ENCODE results near the gene NAAA. TPM values are rescaled to one million over a fixed set of nuclear protein-coding genes. Genes with fewer than 3 reads are reported as not detected.
"Not testable (repeated sequence)": the region's sequence is repeated elsewhere in the genome, so short reads cannot be mapped to it uniquely, and the experiment has no call there.

NAAA gene
- polyA plus RNA-seq, 1 of the 3 experiments (the other 2 are of a cell fraction), result 3.5 TPM

DNA sequence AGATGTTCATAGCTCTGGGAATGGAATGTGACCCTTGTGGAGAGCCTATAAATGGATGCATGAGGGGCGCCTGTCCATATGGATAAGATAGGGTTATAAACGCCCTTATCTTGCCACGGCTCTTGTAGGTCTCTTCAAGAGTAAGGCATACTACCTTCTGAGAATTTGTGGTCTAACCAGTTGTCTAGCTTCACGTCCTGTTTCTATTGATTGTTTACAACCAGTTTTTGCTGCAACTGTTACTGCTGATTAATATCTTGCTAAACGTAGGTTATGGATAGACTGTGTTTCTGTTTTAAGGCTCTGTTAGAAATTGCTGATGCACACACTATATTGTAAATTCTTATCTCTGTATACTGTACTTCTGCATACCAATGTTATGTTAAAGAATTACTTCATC is 14.0 kb upstream of the NAAA start:
- H3K27me3 ChIP-seq (ENCODE audit: insufficient read depth); H4K20me1 ChIP-seq (ENCODE audit: insufficient read depth); DNase-seq; POLR2A ChIA-PET; H3K4me2 ChIP-seq; H3K4me1 ChIP-seq (ENCODE audit: control insufficient read depth in 1 of 2, insufficient read depth in 2 of 2, low read depth in 1 of 2, low read length in 1 of 2); CTCF ChIA-PET; H3K9ac ChIP-seq; H3K4me3 ChIP-seq (ENCODE audit: low read depth in 2 of 2, low read length in 1 of 2); H3F3A ChIP-seq (replicated peaks; ENCODE audit: insufficient read depth); H3K9me3 ChIP-seq; H2AFZ ChIP-seq (ENCODE audit: low read depth); H3K79me2 ChIP-seq (ENCODE audit: insufficient read depth); H3K9me2 ChIP-seq; H3K27ac ChIP-seq (ENCODE audit: low read depth in 2 of 2, low read length in 1 of 2): not testable (repeated sequence)
- peaks cover 79 to 87% of the 10 kb centered on the region in 2 experiments for H3K36me3 ChIP-seq (replicated peaks in 1 of 2; ENCODE audit: control insufficient read depth in 1 of 2, insufficient read depth in 2 of 2, low read length in 1 of 2)
- 94% methylated on average over 5 of the region's 5 CpGs for WGBS (ENCODE audit: low lambda C conversion rate)

DNA sequence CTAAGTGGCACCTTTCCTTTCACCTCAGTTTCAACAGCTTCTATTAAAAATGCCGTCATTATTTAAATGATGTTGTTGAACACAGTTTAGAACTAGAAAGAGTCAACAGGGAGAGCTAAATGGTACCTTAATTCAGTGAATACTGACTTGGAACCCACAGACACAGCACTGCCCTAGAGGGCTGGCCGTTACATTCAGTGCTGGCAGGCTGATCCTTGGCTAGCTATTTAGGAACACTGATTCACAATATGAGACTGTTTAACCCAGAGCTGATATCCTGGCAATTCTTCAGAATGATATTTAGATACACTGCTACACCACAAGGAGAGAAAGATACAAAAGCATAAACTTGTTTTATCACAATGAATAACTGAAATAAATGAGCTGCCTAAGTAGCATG is 12.7 kb upstream of the NAAA start:
- H2AFZ ChIP-seq (ENCODE audit: low read depth), result no peak overlapping the region
- H3K9me3 ChIP-seq, result no peaks in the 10 kb centered on the region
- no peak for DNase-seq
- ChIA-PET CTCF (no interaction called here), POLR2A (no interaction called here)
- TF ChIP-seq EP300 (IDR thresholded peaks at IDR 0.05; ENCODE audit: borderline replicate concordance in 1 of 2, low read depth in 1 of 2, low read length in 1 of 2) (no peak), RCOR1 (IDR thresholded peaks at IDR 0.05; ENCODE audit: low read length) (no peak), FOSL2 (IDR thresholded peaks at IDR 0.05; ENCODE audit: borderline replicate concordance, low read depth) (no peak)
- TF ChIP-seq, protein P1, sequence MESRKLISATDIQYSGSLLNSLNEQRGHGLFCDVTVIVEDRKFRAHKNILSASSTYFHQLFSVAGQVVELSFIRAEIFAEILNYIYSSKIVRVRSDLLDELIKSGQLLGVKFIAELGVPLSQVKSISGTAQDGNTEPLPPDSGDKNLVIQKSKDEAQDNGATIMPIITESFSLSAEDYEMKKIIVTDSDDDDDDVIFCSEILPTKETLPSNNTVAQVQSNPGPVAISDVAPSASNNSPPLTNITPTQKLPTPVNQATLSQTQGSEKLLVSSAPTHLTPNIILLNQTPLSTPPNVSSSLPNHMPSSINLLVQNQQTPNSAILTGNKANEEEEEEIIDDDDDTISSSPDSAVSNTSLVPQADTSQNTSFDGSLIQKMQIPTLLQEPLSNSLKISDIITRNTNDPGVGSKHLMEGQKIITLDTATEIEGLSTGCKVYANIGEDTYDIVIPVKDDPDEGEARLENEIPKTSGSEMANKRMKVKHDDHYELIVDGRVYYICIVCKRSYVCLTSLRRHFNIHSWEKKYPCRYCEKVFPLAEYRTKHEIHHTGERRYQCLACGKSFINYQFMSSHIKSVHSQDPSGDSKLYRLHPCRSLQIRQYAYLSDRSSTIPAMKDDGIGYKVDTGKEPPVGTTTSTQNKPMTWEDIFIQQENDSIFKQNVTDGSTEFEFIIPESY (IDR thresholded peaks at IDR 0.05; ENCODE audit: borderline replicate concordance, low read depth), result no peak
- TF ChIP-seq, protein P2, sequence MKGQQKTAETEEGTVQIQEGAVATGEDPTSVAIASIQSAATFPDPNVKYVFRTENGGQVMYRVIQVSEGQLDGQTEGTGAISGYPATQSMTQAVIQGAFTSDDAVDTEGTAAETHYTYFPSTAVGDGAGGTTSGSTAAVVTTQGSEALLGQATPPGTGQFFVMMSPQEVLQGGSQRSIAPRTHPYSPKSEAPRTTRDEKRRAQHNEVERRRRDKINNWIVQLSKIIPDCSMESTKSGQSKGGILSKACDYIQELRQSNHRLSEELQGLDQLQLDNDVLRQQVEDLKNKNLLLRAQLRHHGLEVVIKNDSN (IDR thresholded peaks at IDR 0.05; ENCODE audit: borderline replicate concordance, low read depth), result no peak
- H3F3A ChIP-seq (replicated peaks; ENCODE audit: insufficient read depth), result no peaks in the 10 kb centered on the region
- no peaks in the 10 kb centered on the region for H3K9me2 ChIP-seq
- no peaks in the 10 kb centered on the region for H3K4me1 ChIP-seq (ENCODE audit: control insufficient read depth in 1 of 2, insufficient read depth in 2 of 2, low read depth in 1 of 2, low read length in 1 of 2)
- H3K9ac ChIP-seq, result no peak overlapping the region
- no peaks in the 10 kb centered on the region for H3K27me3 ChIP-seq (ENCODE audit: insufficient read depth)
- H3K4me3 ChIP-seq (ENCODE audit: low read depth in 2 of 2, low read length in 1 of 2), result no peak overlapping the region
- H4K20me1 ChIP-seq (ENCODE audit: insufficient read depth), result no peaks in the 10 kb centered on the region
- no peaks in the 10 kb centered on the region for H3K79me2 ChIP-seq (ENCODE audit: insufficient read depth)
- 68% methylated on average over 2 of the region's 2 CpGs for WGBS (ENCODE audit: low lambda C conversion rate)
- no peak overlapping the region for H3K27ac ChIP-seq (ENCODE audit: low read depth in 2 of 2, low read length in 1 of 2)
- H3K36me3 ChIP-seq (replicated peaks in 1 of 2; ENCODE audit: control insufficient read depth in 1 of 2, insufficient read depth in 2 of 2, low read length in 1 of 2), result peaks cover 82 to 91% of the 10 kb centered on the region in 2 experiments
- no peak overlapping the region for H3K4me2 ChIP-seq

DNA sequence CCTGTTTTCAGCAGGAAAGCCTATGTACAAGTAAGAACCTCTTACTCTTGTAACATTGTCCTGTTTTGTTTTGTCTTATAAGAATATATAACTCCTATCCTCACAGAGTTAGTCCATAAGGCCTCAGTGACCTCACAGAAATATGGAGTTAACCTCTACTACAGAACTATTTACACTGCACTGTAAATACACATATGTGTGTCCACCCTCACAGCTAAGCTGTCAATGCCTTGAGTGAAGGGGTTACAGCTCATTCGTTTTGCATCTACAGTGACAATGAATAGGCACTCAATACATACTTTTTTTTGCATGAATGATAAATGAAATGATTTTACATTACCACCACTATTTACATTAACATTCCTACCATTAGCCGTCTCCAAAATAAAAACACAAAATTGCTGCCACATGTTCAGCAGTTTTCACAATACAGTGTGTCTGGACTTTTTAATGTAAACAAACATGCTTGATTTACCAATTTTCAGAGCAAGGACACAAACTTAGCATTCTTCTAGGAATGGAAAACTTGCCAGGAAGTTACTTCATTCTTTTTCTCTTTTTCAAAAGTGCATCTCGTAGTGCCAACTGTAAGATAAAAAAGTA is 9.5 kb upstream of the NAAA start:
- WGBS (ENCODE audit: low lambda C conversion rate), result 87% methylated on average over 3 of the region's 3 CpGs
- H3K9me3 ChIP-seq, result no peaks in the 10 kb centered on the region
- H3K9me2 ChIP-seq, result no peaks in the 10 kb centered on the region
- H3F3A ChIP-seq (replicated peaks; ENCODE audit: insufficient read depth), result no peaks in the 10 kb centered on the region
- H3K79me2 ChIP-seq (ENCODE audit: insufficient read depth), result no peaks in the 10 kb centered on the region
- DNase-seq, result no peak
- H3K27ac ChIP-seq (ENCODE audit: low read depth in 2 of 2, low read length in 1 of 2), result no peak overlapping the region
- H4K20me1 ChIP-seq (ENCODE audit: insufficient read depth), result no peaks in the 10 kb centered on the region
- H3K4me3 ChIP-seq (ENCODE audit: low read depth in 2 of 2, low read length in 1 of 2), result no peak overlapping the region
- H3K4me1 ChIP-seq (ENCODE audit: control insufficient read depth in 1 of 2, insufficient read depth in 2 of 2, low read depth in 1 of 2, low read length in 1 of 2), result no peaks in the 10 kb centered on the region
- ChIA-PET POLR2A (no interaction called here), CTCF (interaction anchor here (1.5 to 1.8 kb wide), 2 partner anchors 20 to 54 kb away, joined by 3 read pairs; no protein-coding TSS in a partner anchor)
- no peaks in the 10 kb centered on the region for H3K27me3 ChIP-seq (ENCODE audit: insufficient read depth)
- no peak overlapping the region for H2AFZ ChIP-seq (ENCODE audit: low read depth)
- H3K4me2 ChIP-seq, result no peak overlapping the region
- peaks cover 83 to 84% of the 10 kb centered on the region in 2 experiments for H3K36me3 ChIP-seq (replicated peaks in 1 of 2; ENCODE audit: control insufficient read depth in 1 of 2, insufficient read depth in 2 of 2, low read length in 1 of 2)
- no peak overlapping the region for H3K9ac ChIP-seq
- TF ChIP-seq, protein P3, sequence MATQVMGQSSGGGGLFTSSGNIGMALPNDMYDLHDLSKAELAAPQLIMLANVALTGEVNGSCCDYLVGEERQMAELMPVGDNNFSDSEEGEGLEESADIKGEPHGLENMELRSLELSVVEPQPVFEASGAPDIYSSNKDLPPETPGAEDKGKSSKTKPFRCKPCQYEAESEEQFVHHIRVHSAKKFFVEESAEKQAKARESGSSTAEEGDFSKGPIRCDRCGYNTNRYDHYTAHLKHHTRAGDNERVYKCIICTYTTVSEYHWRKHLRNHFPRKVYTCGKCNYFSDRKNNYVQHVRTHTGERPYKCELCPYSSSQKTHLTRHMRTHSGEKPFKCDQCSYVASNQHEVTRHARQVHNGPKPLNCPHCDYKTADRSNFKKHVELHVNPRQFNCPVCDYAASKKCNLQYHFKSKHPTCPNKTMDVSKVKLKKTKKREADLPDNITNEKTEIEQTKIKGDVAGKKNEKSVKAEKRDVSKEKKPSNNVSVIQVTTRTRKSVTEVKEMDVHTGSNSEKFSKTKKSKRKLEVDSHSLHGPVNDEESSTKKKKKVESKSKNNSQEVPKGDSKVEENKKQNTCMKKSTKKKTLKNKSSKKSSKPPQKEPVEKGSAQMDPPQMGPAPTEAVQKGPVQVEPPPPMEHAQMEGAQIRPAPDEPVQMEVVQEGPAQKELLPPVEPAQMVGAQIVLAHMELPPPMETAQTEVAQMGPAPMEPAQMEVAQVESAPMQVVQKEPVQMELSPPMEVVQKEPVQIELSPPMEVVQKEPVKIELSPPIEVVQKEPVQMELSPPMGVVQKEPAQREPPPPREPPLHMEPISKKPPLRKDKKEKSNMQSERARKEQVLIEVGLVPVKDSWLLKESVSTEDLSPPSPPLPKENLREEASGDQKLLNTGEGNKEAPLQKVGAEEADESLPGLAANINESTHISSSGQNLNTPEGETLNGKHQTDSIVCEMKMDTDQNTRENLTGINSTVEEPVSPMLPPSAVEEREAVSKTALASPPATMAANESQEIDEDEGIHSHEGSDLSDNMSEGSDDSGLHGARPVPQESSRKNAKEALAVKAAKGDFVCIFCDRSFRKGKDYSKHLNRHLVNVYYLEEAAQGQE (IDR thresholded peaks at IDR 0.05; ENCODE audit: low read depth, low read length), result no peak
- no peak for TF ChIP-seq ELF1 (IDR thresholded peaks at IDR 0.05)
- TF ChIP-seq, protein P2 (IDR thresholded peaks at IDR 0.05; ENCODE audit: borderline replicate concordance, low read depth), result no peak
- no peak for TF ChIP-seq EP300 (IDR thresholded peaks at IDR 0.05; ENCODE audit: borderline replicate concordance in 1 of 2, low read depth in 1 of 2, low read length in 1 of 2)
- TF ChIP-seq FOXM1 (IDR thresholded peaks at IDR 0.05; ENCODE audit: low read depth), result no peak
- TF ChIP-seq TCF12 (IDR thresholded peaks at IDR 0.05), result no peak
- TF ChIP-seq TAF1 (IDR thresholded peaks at IDR 0.05; ENCODE audit: borderline replicate concordance, low read depth, low read length), result no peak
- no peak for TF ChIP-seq SIN3A (IDR thresholded peaks at IDR 0.05; ENCODE audit: borderline replicate concordance, low read depth, low read length)
- no peak for TF ChIP-seq GABPA (IDR thresholded peaks at IDR 0.05; ENCODE audit: low read depth)
- no peak for TF ChIP-seq NRF1 (IDR thresholded peaks at IDR 0.05; ENCODE audit: low read depth, low read length)
- no peak for TF ChIP-seq RXRA (IDR thresholded peaks at IDR 0.05; ENCODE audit: borderline replicate concordance, low read depth)

Data from SK-N-SH (cell line).